Smooth muscle cell (in vitro differentiated cells): ENCODE measurements around the gene RAP1B. TPM values are rescaled to one million over a fixed set of nuclear protein-coding genes. Genes with fewer than 3 reads are reported as not detected.
"Not testable (repeated sequence)": the region's sequence is repeated elsewhere in the genome, so short reads cannot be mapped to it uniquely, and the experiment has no call there.

Source experiments
- DNase-seq: peaks from one replicate; lab custom pipeline; 2025; ENCODE audit not compliant: unreplicated experiment; lab: John Stamatoyannopoulos, UW
- H2AFZ ChIP-seq: fragments of 200-600 bp; sonication (generic); 2 replicates; pipeline ENCODE4 v1.6.0; 2016; ENCODE audit warnings: antibody characterized with exemption, low read depth, mild to moderate bottlenecking
- H3F3A ChIP-seq: fragments of 200-600 bp; sonication (generic); 2 replicates; pipeline ENCODE4 v1.6.0; 2017; ENCODE audit warnings: antibody characterized with exemption, low read depth
- H3K27ac ChIP-seq: fragments of 200-600 bp; sonication (generic); 2 replicates; pipeline ENCODE4 v1.5.1; 2016; ENCODE audit warnings: low read depth, mild to moderate bottlenecking
- H3K27me3 ChIP-seq: fragments of 200-600 bp; sonication (generic); 2 replicates; pipeline ENCODE4 v1.6.1; 2016; ENCODE audit warnings: low read depth, mild to moderate bottlenecking
- H3K36me3 ChIP-seq: fragments of 200-600 bp; sonication (generic); 2 replicates; pipeline ENCODE4 v1.5.1; 2016; ENCODE audit warnings: low read depth
- H3K4me1 ChIP-seq: fragments of 200-600 bp; sonication (generic); 2 replicates; pipeline ENCODE4 v1.5.1; 2016; ENCODE audit warnings: low read depth
- H3K4me2 ChIP-seq: fragments of 200-600 bp; sonication (generic); 2 replicates; pipeline ENCODE4 v1.6.0; 2016; ENCODE audit warnings: mild to moderate bottlenecking
- H3K4me3 ChIP-seq: fragments of 200-600 bp; sonication (generic); 2 replicates; pipeline ENCODE4 v1.5.1; 2016; ENCODE audit warnings: mild to moderate bottlenecking
- H3K79me2 ChIP-seq: fragments of 200-600 bp; sonication (generic); 2 replicates; pipeline ENCODE4 v1.6.0; 2016; ENCODE audit warnings: low read depth, mild to moderate bottlenecking
- H3K9ac ChIP-seq: fragments of 200-600 bp; sonication (generic); 2 replicates; pipeline ENCODE4 v1.6.0; 2016; ENCODE audit warnings: low read depth
- H3K9me3 ChIP-seq: fragments of 200-600 bp; sonication (generic); replicated peaks from 2 replicates; pipeline ENCODE4 v1.5.1; 2016; ENCODE audit warnings: low read depth
- H4K20me1 ChIP-seq: fragments of 200-600 bp; sonication (generic); 2 replicates; pipeline ENCODE4 v1.6.0; 2016; ENCODE audit warnings: low read depth
- CTCF ChIP-seq: fragments of 200-600 bp; sonication (generic); IDR thresholded peaks from 2 replicates; pipeline ENCODE4 v1.5.1; 2017; ENCODE audit warnings: borderline replicate concordance, mild to moderate bottlenecking, antibody characterized with exemption; ENCODE audit not compliant: insufficient read depth, poor library complexity, severe bottlenecking
- WGBS: methylation state at CpG from one replicate; pipeline ENCODE4 v1.1.7; 2016; ENCODE audit warnings: low lambda C conversion rate; 5-methylcytosine and 5-hydroxymethylcytosine counted together
- polyA plus RNA-seq: library from polyadenylated mRNA; unstranded; fragments of >200 nt; fragmentation: Nextera tagmentation; extraction: Ambion mirVana; gene quantifications from 2 replicates; pipeline ENCODE4 v1.2.1, GENCODE V29; 2016
- total RNA-seq: library from RNA; depleted of rRNA; stranded (reverse); fragments of >200 nt; gene quantifications from 2 replicates; pipeline ENCODE4 v1.2.3, GENCODE V29; 2014

RAP1B gene
- total and polyA plus RNA-seq, 2 experiments from 2014 or later: 236 to 275 TPM

DNA sequence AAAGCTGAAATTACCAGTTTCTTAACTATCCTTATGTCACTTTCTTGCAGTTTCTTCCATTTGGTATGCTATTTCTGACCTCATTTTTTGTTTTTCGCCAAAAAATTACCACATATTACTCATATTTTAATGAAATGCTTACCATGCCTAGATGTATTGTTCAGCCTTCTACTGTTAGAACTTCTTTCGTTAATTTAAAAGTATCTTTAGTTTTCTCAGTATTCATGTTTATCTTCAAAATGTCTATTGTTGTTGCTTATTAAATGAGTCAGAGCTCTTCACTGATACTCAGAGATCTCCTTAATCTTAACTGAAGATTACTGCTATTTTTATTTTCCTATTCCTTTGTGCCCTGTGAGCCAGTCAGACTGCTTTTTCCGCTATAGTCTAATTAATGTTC lies 20.5 kb downstream of the RAP1B start:
- H3K4me2 ChIP-seq: peak overlapping the region; percentile 57
- no peaks in the 10 kb centered on the region for H3K9me3 ChIP-seq
- H3K27me3 ChIP-seq: no peaks in the 10 kb centered on the region
- no peaks in the 10 kb centered on the region for H3K36me3 ChIP-seq
- WGBS: 57% methylated on average over 3 of the region's 3 CpGs
- no peak overlapping the region for H3K9ac ChIP-seq
- H3K27ac ChIP-seq: peak overlapping the region; percentile 48
- no peak for DNase-seq
- H2AFZ ChIP-seq: no peak overlapping the region
- TF ChIP-seq CTCF: no peak
- peaks cover 6% of the 10 kb centered on the region for H3F3A ChIP-seq
- H3K4me3 ChIP-seq: no peak overlapping the region
- H4K20me1 ChIP-seq: peaks cover 100% of the 10 kb centered on the region
- H3K4me1 ChIP-seq: peaks cover 20% of the 10 kb centered on the region
- H3K79me2 ChIP-seq: peaks cover 100% of the 10 kb centered on the region

GRCh38 chr12:68632486-68632885 lies 21.8 kb downstream of the RAP1B start:
- DNase-seq: no peak
- H3K9ac ChIP-seq: no peak overlapping the region
- H3K27ac ChIP-seq: peak overlapping the region; percentile 48
- H3K4me3 ChIP-seq: no peak overlapping the region
- H3K79me2 ChIP-seq: peaks cover 100% of the 10 kb centered on the region
- no peak overlapping the region for H3K4me2 ChIP-seq
- H4K20me1 ChIP-seq: peaks cover 99% of the 10 kb centered on the region
- H3F3A ChIP-seq: peaks cover 6% of the 10 kb centered on the region
- H3K27me3 ChIP-seq: no peaks in the 10 kb centered on the region
- no peaks in the 10 kb centered on the region for H3K36me3 ChIP-seq
- H2AFZ ChIP-seq: no peak overlapping the region
- no peak for TF ChIP-seq CTCF
- no peaks in the 10 kb centered on the region for H3K9me3 ChIP-seq
- H3K4me1 ChIP-seq: peaks cover 20% of the 10 kb centered on the region

DNA sequence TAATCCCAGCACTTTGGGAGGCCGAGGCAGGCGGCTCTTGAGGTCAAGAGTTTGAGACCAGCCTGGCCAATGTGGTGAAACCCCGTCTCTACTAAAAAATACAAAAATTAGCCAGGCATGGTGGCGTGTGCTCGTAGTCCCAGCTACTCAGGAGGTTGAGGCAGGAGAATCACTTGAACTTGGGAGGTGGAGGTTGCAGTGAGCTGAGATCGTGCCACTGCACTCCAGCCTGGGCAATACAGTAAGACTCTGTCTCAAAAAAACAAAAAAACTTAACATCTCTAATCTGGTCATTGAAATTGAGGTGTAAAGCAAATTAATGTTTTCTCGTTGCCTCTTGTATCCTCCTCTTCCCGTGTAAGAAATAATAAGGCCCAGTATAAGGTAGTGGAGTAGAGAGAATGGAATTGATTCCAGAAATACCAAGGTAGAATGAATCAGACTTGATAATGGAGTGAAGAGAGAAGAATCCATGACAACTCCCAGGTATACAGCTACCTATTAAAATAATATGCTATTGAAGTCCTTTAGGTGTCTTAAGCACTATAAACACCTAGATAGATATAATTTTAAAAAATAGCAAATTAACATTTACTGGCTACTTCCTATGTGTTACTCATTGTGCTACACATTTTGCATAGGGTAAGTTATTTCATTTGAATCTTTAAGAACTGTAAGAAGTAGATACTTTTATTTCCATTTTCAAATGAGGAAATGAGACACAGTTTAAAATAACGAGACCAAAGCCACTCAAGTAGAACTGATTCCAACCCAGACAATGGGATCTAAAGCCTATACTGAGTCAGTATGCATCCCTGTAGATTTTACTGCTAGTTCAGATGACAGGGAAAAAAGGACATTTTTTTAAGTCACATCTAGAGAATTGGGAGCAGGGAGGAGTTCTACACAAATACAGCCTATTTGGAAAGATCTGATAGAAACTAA lies 23.2 kb downstream of the RAP1B start:
- Histone ChIP-seq H3K79me2 (peaks cover 100% of the 10 kb centered on the region), H3K9ac (peak overlapping the region; percentile 25), H3K4me1 (peaks cover 20% of the 10 kb centered on the region), H3K4me3 (no peak overlapping the region), H3K27ac (peak overlapping the region; percentile 75), H4K20me1 (peaks cover 99% of the 10 kb centered on the region), H2AFZ (no peak overlapping the region), H3F3A (peaks cover 10% of the 10 kb centered on the region), H3K9me3 (no peaks in the 10 kb centered on the region), H3K27me3 (no peaks in the 10 kb centered on the region), H3K4me2 (peak overlapping the region; percentile 10), H3K36me3 (no peaks in the 10 kb centered on the region)
- DNase-seq: no peak
- 88% methylated on average over 9 of the region's 9 CpGs for WGBS
- TF ChIP-seq CTCF: no peak

- Histone ChIP-seq H3K9me3 (no peaks in the 10 kb centered on the region), H3K27me3 (no peaks in the 10 kb centered on the region), H3K4me2 (peak overlapping the region; percentile 4), H3K79me2 (peaks cover 100% of the 10 kb centered on the region), H3K4me1 (peaks cover 16% of the 10 kb centered on the region), H3K27ac (peak overlapping the region; percentile 75), H3K4me3 (no peak overlapping the region), H3K36me3 (no peaks in the 10 kb centered on the region), H3K9ac (no peak overlapping the region), H4K20me1 (peaks cover 99% of the 10 kb centered on the region), H2AFZ (no peak overlapping the region), H3F3A (peaks cover 16% of the 10 kb centered on the region)
- DNase-seq: no peak
- WGBS: 9% methylated on average over 2 of the region's 2 CpGs
- TF ChIP-seq CTCF: no peak
Observed at GRCh38 chr12:68636268-68636667, 25.6 kb downstream of the RAP1B start.

- H3K4me1 ChIP-seq: peaks cover 14% of the 10 kb centered on the region
Observed at GRCh38 chr12:68637439-68637838, 26.7 kb downstream of the RAP1B start.

More at GRCh38 chr12:68637439-68637838, 26.7 kb downstream of the RAP1B start:
- not testable (repeated sequence) for H2AFZ ChIP-seq, H3K36me3 ChIP-seq, H3K9ac ChIP-seq, H3K4me3 ChIP-seq, H3K27me3 ChIP-seq, DNase-seq, H3K9me3 ChIP-seq, H3K4me2 ChIP-seq
- Histone ChIP-seq H4K20me1 (peaks cover 99% of the 10 kb centered on the region), H3K79me2 (peaks cover 100% of the 10 kb centered on the region), H3F3A (peaks cover 16% of the 10 kb centered on the region), H3K27ac (peak overlapping the region; percentile 84)
- 96% methylated on average over 3 of the region's 3 CpGs for WGBS
